BLaER1 (cell line): ENCODE data around the gene AMBP.
"Not testable (repeated sequence)": the region's sequence is repeated elsewhere in the genome, so short reads cannot be mapped to it uniquely, and the experiment has no call there.

ENCODE experiments used
- H3K27ac ChIP-seq: shearing (Covaris generic); formaldehyde crosslinking; 2 replicates; pipeline ENCODE4 v1.8.1; 2022
- H3K27me3 ChIP-seq: shearing (Covaris generic); formaldehyde crosslinking; 2 replicates; pipeline ENCODE4 v1.8.1; 2022
- H3K36me3 ChIP-seq: shearing (Covaris generic); formaldehyde crosslinking; 2 replicates; pipeline ENCODE4 v1.8.1; 2022
- H3K4me1 ChIP-seq: shearing (Covaris generic); formaldehyde crosslinking; 2 replicates; pipeline ENCODE4 v1.8.1; 2022
- H3K4me2 ChIP-seq: shearing (Covaris generic); formaldehyde crosslinking; 2 replicates; pipeline ENCODE4 v1.8.1; 2022
- H3K4me3 ChIP-seq: shearing (Covaris generic); formaldehyde crosslinking; 2 replicates; pipeline ENCODE4 v1.8.1; 2022
- H3K9ac ChIP-seq: shearing (Covaris generic); formaldehyde crosslinking; 2 replicates; pipeline ENCODE4 v1.8.1; 2022
- H3K9me3 ChIP-seq: shearing (Covaris generic); formaldehyde crosslinking; 2 replicates; pipeline ENCODE4 v1.8.1; 2022
- H4K20me1 ChIP-seq: shearing (Covaris generic); formaldehyde crosslinking; 2 replicates; pipeline ENCODE4 v1.8.1; 2022
- Cebpa-rat ChIP-seq: shearing (Covaris generic); IDR thresholded peaks from 2 replicates; pipeline ENCODE4 v1.8.1; 2022

AMBP gene

DNA sequence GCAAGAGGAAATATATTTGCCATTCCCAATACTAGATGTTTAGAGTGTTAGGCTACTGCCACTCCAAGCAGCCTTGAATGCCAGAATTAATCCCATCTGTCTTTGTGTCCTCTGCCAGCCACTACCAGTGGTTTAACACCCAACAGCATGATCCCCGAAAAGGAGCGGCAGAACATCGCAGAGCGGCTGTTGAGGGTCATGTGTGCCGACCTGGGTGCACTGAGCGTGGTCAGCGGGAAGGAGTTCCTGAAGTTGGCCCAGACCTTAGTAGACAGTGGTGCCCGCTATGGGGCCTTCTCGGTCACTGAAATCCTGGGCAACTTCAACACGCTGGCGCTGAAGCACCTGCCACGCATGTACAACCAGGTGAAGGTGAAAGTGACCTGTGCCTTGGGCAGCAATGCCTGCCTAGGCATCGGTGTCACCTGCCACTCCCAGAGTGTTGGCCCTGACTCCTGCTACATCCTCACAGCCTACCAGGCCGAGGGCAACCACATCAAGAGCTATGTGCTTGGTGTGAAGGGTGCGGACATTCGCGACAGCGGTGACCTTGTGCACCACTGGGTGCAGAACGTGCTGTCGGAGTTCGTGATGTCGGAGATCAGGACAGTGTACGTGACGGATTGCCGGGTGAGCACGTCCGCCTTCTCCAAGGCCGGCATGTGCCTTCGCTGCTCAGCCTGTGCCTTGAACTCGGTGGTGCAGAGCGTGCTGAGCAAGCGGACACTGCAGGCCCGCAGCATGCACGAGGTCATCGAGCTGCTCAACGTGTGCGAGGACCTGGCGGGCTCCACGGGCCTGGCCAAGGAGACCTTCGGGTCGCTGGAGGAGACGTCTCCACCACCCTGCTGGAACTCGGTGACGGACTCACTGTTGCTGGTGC, 29.3 kb downstream of the AMBP start:
- no peak for TF ChIP-seq Cebpa-rat
- Histone ChIP-seq H3K4me1 (peaks cover 46% of the 10 kb centered on the region), H3K36me3 (peaks cover 72% of the 10 kb centered on the region), H4K20me1 (no peaks in the 10 kb centered on the region), H3K4me2 (no peak overlapping the region), H3K9ac (no peak overlapping the region), H3K27ac (0 out of 2 replicates have a peak overlapping the region, but pooled peaks have one; percentile 71), H3K9me3 (no peaks in the 10 kb centered on the region; the same call in 1 of the 2 replicates), H3K4me3 (no peak overlapping the region), H3K27me3 (no peaks in the 10 kb centered on the region)

DNA sequence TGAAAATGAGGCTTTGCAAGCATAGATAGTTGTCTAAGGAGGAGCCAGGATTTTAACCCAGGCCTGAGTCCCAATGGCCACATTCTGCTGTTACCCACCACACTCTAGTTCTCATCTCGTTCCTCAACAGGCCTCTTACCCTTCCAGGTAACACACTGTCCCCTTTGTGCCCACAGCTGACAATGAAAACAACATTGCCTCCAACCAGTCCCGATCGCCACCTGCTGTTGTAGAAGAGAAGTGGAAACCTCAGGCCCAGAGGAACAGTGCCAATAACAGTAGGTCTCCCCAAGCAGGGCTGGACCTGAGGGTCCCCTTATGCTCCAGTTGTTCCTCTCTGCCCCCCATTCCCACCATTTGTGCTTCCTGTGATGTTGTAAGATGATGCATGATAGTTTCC, 30.4 kb downstream of the AMBP start:
- H3K4me3 ChIP-seq, result no peak overlapping the region
- no peaks in the 10 kb centered on the region; the same call in 1 of the 2 replicates for H3K9me3 ChIP-seq
- no peaks in the 10 kb centered on the region for H3K27me3 ChIP-seq
- TF ChIP-seq Cebpa-rat, result no peak
- no peak overlapping the region for H3K9ac ChIP-seq
- peaks cover 73% of the 10 kb centered on the region for H3K36me3 ChIP-seq
- no peak overlapping the region; the same call in 1 of the 2 replicates for H3K4me2 ChIP-seq
- H3K4me1 ChIP-seq, result peaks cover 36% of the 10 kb centered on the region
- H4K20me1 ChIP-seq, result no peaks in the 10 kb centered on the region
- no peak overlapping the region for H3K27ac ChIP-seq

DNA sequence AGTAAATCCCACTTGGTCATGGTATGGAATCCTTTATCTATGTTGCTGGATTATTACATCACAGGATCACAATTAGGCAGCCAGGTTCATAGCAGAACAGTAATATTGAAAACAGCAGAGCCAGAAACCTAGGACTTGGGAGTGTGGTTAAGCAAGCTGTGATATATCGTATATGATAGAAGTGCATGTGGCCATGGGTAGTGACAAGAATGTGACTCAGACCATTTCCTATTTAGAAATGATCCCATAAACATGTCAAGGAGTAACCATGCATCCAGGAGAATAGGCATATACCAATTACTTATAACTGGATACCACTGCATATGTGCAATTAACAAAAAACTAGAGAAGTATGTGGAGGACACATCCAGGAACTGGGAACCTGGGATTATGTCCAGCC, 31.2 kb downstream of the AMBP start:
- peaks cover 27% of the 10 kb centered on the region for H3K4me1 ChIP-seq
- no peaks in the 10 kb centered on the region; the same call in 1 of the 2 replicates for H3K9me3 ChIP-seq
- H3K4me2 ChIP-seq, result no peak overlapping the region
- H4K20me1 ChIP-seq, result no peaks in the 10 kb centered on the region
- no peak overlapping the region for H3K9ac ChIP-seq
- no peak overlapping the region for H3K27ac ChIP-seq
- peaks cover 72% of the 10 kb centered on the region for H3K36me3 ChIP-seq
- no peaks in the 10 kb centered on the region for H3K27me3 ChIP-seq
- no peak overlapping the region for H3K4me3 ChIP-seq
- TF ChIP-seq Cebpa-rat, result no peak

DNA sequence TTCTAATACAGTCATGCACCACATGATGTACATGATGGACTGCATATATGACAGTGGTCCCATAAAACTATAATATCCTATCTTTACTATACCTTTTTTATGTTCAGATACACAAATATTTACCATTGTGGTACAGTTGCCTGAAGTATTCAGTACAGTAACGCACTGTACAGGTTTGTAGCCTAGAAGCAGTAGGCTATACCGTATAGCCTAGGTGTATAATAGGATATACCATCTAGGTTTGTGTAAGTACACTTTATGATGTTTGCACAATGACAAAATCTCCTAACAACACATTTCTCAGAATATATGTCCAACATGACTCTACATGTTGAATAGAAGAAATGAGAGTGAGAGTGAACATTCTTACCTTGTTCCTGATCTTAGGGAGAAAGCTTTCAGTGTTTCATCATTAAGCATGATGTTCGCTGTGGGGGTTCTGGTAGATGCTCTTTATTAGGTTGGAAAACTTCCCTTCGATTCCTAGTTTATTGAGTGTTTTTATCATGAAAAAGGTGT, 31.8 kb downstream of the AMBP start:
- Histone ChIP-seq H3K27me3 (no peaks in the 10 kb centered on the region), H4K20me1 (no peaks in the 10 kb centered on the region), H3K36me3 (peaks cover 66% of the 10 kb centered on the region), H3K4me1 (peaks cover 22% of the 10 kb centered on the region), H3K9me3 (no peaks in the 10 kb centered on the region; the same call in 1 of the 2 replicates), H3K9ac (no peak overlapping the region), H3K4me3 (no peak overlapping the region), H3K27ac (no peak overlapping the region), H3K4me2 (no peak overlapping the region)
- TF ChIP-seq Cebpa-rat, result no peak

DNA sequence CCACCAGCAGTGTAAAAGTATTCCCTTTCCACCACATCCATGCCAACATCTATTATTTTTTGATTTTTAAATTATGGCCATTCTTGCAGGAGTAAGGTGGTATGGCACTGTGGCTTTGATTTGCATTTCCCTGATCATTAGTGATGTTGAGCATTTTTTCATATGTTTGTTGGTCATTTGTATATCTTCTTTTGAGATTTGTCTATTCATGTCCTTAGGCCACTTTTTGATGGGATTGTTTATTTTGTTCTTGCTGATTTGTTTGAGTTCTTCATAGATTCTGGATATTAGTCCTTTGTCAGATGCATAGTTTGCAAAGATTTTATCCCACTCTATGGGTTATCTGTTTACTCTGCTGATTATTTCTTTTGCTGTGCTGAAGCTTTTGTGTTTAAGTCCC, 34.4 kb downstream of the AMBP start:
- not testable (repeated sequence) for H3K9ac ChIP-seq, H3K27ac ChIP-seq, H3K4me3 ChIP-seq, H4K20me1 ChIP-seq, H3K4me2 ChIP-seq, H3K27me3 ChIP-seq
- H3K4me1 ChIP-seq, result peaks cover 10% of the 10 kb centered on the region
- H3K36me3 ChIP-seq, result peaks cover 56% of the 10 kb centered on the region
- peaks cover 11% of the 10 kb centered on the region for H3K9me3 ChIP-seq

DNA sequence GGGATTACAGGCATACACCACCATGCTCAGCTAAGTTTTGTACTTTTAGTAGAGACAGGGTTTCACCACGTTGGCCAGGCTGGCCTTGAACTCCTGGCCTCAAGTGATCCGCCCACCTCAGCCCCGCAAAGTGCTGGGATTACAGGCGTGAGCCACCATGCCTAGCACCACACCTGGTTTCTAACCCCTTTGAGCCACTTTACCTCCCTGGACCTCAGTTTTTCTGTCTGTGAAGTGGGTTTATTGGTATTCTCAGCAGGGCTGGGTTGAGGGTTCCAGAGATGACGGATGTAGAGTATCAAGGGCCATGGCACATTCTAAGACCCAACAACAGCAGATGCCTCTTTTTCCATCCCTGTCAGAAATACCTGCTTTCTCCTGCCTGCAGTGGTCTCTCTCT, 38.6 kb downstream of the AMBP start:
- Histone ChIP-seq H3K4me1 (peaks cover 20% of the 10 kb centered on the region), H4K20me1 (no peaks in the 10 kb centered on the region), H3K4me2 (no peak overlapping the region), H3K36me3 (peaks cover 80% of the 10 kb centered on the region), H3K27ac (no peak overlapping the region), H3K27me3 (no peaks in the 10 kb centered on the region), H3K4me3 (no peak overlapping the region), H3K9ac (no peak overlapping the region), H3K9me3 (peaks cover 11% of the 10 kb centered on the region)
- no peak for TF ChIP-seq Cebpa-rat

DNA sequence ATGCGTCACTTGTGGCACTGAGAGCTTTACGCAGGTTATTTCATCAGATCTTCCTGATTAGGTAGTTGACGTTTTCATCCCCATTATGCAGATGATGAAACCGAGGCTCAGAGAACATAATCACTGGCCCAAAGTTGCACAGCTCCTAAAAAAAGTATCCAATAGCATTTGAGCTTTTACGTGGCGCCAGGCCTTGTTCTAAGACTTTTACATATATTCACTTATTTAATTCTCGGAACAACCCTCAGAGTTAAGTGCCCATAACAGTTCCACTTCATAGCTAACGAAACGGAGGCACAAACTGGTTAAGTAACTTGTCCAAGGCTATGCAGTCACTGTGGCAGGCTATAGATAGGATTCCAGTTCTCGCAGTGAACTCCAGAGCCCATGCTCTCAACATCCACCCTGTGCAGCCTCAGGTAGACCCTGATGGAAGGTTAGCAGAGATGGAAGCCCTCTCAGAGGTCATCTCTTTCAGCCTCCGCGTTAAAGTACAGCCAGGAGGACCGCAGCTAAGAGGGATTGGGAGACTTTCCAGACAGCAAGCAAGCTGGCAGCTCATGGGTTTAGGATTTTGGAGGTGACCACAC, 39.3 kb downstream of the AMBP start:
- peaks cover 84% of the 10 kb centered on the region for H3K36me3 ChIP-seq
- TF ChIP-seq Cebpa-rat, result no peak
- no peak overlapping the region for H3K4me3 ChIP-seq
- H3K9me3 ChIP-seq, result peaks cover 11% of the 10 kb centered on the region
- H4K20me1 ChIP-seq, result no peaks in the 10 kb centered on the region
- no peak overlapping the region for H3K4me2 ChIP-seq
- H3K4me1 ChIP-seq, result peaks cover 27% of the 10 kb centered on the region
- H3K9ac ChIP-seq, result no peak overlapping the region
- no peak overlapping the region for H3K27ac ChIP-seq
- H3K27me3 ChIP-seq, result no peaks in the 10 kb centered on the region

DNA sequence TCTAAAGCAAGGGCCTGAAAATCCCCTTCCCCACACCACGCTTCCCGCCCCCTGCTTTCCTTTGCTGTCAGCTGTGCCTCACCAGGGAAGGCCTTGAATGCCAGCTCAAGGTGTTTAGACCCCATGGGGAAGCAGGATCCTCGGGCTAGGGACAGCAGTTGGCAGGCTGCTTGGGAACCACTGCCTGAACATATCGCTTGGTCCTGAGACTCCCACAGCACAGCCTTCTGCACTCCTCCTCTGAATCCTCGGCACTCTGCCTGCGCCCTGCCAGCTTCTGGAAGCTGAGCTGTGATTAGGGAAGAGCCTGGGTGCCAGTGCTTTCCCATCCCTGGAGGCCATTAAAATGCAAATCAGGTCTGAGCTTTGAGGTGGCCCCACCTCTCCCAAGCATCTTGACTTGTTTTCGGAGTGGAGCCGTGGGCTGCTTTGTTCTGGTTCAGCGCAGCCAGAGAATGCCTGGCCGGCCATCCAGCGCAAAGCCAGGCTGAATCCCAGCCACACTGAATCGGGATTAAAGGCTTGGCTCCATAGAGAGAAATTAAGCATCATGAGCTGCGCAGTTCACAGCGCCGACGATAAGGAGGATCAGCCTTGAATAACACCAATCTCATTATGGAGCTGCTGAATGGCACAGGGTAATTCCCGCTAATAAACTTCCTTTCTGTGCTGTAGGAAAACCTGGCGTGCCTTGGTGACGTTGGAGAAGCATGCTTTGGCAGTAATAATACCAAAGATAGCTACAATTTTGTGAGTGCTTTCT, 40.0 kb downstream of the AMBP start:
- Histone ChIP-seq H3K4me2 (no peak overlapping the region), H3K9ac (no peak overlapping the region), H3K4me3 (no peak overlapping the region), H3K4me1 (peaks cover 30% of the 10 kb centered on the region), H3K9me3 (peaks cover 11% of the 10 kb centered on the region), H3K27me3 (no peaks in the 10 kb centered on the region), H3K27ac (peak overlapping the region; percentile 8; the same call in 1 of the 2 replicates), H3K36me3 (peaks cover 84% of the 10 kb centered on the region), H4K20me1 (no peaks in the 10 kb centered on the region)
- no peak for TF ChIP-seq Cebpa-rat

DNA sequence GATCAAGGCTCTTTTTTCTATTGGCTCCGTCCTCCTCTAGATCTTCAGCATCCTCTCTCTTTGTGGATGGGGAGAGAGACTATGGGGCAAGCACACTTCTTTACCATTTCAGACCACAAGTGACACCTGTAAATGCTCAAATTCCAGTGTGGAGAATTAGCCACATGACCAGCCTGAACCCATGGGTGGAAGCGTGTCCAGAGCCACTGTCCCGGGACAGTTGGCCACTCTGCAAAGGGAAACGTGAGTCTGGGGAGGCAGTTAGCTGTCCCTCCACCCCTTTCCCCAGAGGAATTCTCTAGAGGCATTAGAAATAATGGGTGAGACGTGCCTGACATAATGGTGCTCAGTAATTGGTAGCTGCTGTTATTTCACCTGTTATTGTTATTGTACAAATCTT, 40.9 kb downstream of the AMBP start:
- Histone ChIP-seq H3K4me1 (peaks cover 37% of the 10 kb centered on the region), H3K4me3 (no peak overlapping the region), H3K27me3 (no peaks in the 10 kb centered on the region), H3K36me3 (peaks cover 84% of the 10 kb centered on the region), H3K9me3 (peaks cover 11% of the 10 kb centered on the region), H4K20me1 (no peaks in the 10 kb centered on the region), H3K9ac (no peak overlapping the region), H3K4me2 (no peak overlapping the region), H3K27ac (no peak overlapping the region)
- no peak for TF ChIP-seq Cebpa-rat
